ENCODE results near the gene SFT2D1.
"Not testable (repeated sequence)": the region's sequence is repeated elsewhere in the genome, so short reads cannot be mapped to it uniquely, and the experiment has no call there.

Gene SFT2D1

DNA sequence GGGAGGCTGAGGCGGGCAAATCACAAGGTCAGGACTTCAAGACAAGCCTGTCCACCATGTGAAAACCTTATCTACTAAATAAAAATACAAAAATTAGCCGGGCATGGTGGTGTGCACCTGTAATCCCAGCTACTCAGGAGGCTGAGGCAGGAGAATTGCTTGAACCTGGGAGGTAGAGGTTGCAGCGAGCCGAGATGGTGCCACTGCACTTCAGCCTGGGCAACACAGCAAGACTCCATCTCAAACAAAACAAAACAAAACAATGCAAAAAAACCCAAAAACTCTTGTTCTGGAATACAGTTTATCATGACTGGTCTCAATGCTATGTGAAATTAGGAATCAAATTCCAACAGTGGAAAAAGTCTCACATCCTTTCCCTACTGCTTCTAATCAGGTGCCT lies 20.1 kb upstream of the SFT2D1 start:
- not testable (repeated sequence) for DNase-seq

GRCh38 chr6:166361077-166361429 lies 18.7 kb upstream of the SFT2D1 start:
- DNase-seq: no peak

DNA sequence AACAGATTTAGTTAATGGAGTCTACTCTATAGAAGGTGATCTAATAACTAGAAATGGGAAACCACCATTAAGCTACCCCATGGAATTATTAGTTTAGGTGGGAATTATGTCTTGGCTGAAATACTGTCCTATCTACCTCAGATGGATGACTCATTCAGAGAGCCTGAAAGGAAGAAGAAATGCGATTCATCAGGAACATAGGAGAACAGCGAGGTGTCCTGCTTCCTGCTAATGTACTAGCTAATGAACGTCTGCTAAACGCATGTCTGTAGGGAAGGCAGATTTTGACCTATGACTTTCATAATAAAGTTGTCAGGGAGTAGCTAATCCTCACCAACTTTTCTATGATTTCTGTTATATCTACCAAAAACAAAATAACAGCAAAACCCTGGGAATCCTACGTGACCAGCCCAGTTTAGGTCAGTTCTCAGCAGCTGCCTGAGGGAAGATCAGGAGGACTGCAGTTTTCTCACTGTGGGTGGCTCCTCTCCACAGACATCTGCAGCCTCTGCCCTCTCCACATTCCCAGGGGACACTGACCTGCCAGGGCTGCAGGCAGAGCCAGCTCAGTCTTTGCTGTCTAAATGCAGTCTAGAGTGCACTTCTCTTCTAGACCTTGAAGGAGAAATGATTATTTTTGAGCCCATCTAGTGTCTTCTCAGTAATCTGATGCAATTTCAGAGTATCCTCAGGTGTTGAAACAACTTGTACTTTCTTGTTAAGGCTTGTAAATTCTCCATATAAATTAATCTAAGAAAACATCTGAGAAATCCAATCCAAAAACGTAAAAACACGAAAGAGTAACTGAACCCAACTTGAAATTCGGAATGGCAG lies 18.1 kb upstream of the SFT2D1 start:
- peak; percentile 36 for DNase-seq

GRCh38 chr6:166355552-166355951 lies 13.2 kb upstream of the SFT2D1 start:
- no peak for DNase-seq

DNA sequence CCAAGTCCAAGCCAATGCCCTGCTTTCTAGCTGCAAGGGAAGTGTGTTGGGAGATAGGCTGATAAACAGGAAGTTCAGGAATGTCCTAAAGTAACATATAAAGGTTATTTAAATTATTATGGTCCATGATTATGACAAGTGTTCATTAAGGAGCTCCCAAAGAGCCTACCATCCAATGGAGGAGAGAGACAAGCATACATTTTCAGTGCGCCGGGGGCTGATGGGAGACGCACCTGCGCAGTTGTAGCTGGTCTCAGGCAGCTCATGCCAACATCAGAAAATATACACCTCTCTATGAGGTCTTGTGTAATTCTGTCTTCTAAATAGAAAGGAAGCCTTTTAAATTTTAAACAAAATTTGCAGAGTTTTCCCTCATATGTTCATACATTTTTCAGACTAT lies 12.6 kb upstream of the SFT2D1 start:
- no peak for DNase-seq

DNA sequence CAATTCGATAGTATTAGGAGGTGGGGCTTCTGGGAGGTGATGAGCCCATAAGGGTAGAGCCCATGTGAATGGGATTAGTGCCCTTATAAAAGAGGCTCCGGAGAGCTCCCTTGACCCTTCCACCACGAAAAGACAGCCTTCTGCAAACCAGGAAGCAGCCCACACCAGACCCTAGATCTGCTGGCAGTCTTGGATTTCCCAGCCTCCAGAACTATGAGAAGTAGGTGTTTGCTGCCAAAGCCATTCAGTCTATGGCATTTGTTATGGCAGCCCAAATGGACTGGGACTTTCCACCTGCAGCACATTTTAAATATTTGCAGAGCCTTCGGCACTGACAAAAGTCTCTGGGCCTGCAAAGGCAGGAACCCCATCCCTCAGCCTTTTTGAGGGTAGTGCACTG lies 11.8 kb upstream of the SFT2D1 start:
- DNase-seq: no peak

DNA sequence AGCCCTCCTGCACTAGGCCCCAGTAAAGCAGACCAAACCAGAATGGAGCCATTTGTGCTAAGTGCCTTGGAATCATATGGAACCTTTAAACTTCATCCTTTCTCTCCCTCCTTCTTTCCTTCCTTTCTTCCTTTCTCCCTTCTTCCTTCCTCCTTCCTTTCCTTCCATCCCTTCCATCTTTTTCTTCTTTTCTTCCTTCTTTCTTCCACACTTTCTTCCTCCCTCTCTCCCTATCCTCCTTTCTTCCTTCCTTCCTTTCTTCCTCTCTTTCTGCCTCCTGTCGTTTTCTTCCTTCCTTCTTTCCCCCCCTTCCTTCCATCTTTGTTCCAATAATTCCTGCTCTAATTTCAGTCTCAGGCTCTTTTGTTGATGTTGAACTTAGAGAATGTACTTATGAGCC lies 11.2 kb upstream of the SFT2D1 start:
- no peak for DNase-seq

DNA sequence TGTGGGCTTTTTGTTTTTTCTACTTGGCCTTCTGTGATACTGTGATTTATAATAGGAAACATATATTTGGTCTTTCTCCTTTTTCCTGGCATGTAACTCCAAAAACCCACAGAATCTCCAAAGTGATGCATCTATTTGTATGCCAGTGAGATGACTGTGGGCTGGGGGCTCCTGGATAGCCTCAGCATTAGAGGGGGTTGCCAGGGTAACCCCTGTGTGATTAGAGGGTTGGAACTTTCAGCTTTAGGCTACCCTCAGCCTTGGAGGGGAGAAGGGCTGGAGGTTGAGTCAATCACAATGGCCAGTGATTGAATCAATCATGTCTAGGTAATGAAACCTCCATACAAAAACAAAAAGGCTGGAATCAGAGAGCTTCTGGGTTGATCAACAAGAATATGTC lies 10.6 kb upstream of the SFT2D1 start:
- DNase-seq: no peak

DNA sequence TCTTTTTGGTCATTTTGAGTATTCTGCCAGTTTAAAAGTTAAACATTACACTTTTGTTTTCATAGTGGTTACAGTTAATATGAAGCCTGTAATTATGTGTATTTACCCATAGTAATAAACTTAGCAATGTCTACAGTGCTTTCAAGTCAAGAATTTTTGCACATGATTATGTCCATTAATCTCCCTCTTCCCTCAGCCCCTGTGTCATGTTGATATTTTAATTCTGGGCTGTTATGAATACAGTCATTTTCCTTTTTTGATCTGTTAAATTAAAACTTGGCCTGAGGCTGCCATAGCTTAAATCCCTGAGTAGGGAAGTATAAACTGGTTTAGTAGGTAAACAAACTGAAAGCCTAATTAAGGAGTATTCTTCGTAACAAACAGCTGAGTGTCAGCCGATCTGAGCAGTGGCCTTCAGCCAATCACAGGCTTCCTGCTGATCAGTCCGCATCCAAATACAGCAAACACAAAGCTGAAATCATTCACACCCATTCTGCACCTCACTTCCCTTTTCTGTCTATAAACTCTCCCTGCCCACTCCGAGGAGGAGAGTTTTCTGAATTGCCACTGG lies 9.5 kb upstream of the SFT2D1 start:
- DNase-seq: no peak

- DNase-seq: no peak
Observed at GRCh38 chr6:166348305-166348949, 6.1 kb upstream of the SFT2D1 start.

- no peak for DNase-seq
Observed at GRCh38 chr6:166346965-166347364, 4.6 kb upstream of the SFT2D1 start.

GRCh38 chr6:166346449-166346848 lies 4.1 kb upstream of the SFT2D1 start:
- DNase-seq: no peak

DNA sequence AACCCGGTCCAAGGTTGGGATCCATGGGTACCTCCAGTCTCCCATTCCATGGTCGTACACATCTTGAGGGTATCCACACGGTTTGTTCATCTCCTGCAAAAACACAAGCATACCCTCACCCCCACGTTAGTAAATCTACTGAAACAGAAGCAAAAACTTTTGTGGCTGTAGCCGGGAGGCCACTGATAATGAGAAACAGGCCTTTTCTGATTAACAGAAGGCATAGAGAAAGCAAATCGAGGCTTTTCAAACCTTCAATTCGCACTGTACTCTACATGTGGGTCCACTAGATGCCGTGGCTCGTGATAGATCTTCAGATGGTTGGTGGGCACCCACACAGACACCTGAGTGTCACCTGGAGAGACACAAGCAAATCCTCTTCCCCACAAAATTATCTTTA lies 3.3 kb upstream of the SFT2D1 start:
- DNase-seq: not testable (repeated sequence)

- DNase-seq: not testable (repeated sequence)
Observed at GRCh38 chr6:166344921-166345320, 2.6 kb upstream of the SFT2D1 start.

DNA sequence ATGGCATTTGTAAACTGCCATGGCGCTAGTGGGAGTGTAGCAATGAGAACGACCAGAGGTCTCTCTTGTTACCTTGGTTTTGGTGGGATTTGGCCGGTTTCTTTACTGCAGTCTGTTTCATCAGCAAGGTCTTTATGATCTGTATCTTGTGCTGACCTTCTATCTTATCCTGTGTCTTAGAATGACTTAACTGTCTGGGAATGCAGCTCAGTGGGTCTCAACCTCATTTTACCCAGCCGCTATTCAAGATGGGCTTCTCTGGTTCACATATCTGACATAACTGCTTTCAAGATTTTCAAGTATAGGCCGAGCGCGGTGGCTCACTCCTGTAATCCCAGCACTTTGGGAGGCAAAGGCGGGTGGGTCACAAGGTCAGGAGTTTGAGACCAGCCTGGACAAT lies 1.9 kb upstream of the SFT2D1 start:
- peak; percentile 23 for DNase-seq

DNA sequence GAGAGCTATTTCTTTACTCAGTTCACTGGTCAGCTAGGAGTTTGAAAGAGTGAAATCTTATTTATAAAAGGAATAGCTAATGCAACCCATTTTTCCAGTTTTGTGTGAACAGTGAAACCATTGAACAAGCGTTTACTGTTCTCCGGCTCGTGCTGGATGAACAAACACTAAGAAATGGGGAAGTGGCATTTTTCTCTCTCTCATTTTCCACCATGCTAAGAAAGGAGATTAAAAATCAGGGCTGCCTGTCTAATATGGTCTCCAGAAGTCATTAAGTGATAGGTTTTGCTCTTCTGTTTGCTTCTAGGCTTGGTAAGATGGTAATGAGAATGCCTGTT lies 774 bp upstream of the SFT2D1 start:
- peak; percentile 1 for DNase-seq

GRCh38 chr6:166341977-166342348 lies 382 bp downstream of the SFT2D1 start:
- DNase-seq: peak; percentile 15

GRCh38 chr6:166341464-166341863 lies 881 bp downstream of the SFT2D1 start:
- DNase-seq: no peak

DNA sequence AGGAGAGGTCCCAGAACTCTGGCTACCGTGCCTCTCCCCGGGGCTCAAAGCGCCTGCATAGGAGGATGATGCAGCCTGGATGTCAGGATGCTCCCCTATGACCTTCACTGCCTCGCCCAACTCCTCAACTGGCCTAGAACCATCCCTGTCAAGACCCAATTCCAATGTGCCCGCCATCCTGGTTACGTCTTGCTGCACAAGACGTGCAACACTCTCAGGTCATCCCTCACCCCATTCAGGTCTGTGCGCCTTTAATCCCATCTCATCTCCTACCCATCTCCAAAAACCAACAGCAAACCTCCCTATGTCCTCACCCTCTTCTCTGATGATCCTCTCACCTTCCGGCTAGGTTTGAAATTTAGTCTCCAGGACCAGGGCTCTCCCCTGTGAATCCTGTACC lies 3.5 kb downstream of the SFT2D1 start:
- DNase-seq: no peak

GRCh38 chr6:166336847-166337246 lies 5.5 kb downstream of the SFT2D1 start:
- DNase-seq: no peak

GRCh38 chr6:166335378-166336302 lies 6.7 kb downstream of the SFT2D1 start:
- no peak for DNase-seq

GRCh38 chr6:166334878-166335277 lies 7.5 kb downstream of the SFT2D1 start:
- DNase-seq: no peak
